Loucy (cell line): ENCODE results near the gene USP20.

ENCODE experiments used
- EZH2phosphoT487 ChIP-seq: fragments of 200-600 bp; IDR thresholded peaks from 2 replicates; pipeline ENCODE4 v1.6.1; 2018; ENCODE audit warnings: antibody characterized with exemption, mild to moderate bottlenecking, moderate library complexity, borderline replicate concordance
- TF ChIP-seq, protein P1 (sequence below): fragments of 200-600 bp; sonication (generic); conservative IDR thresholded peaks from 2 replicates; pipeline ENCODE4 v1.5.1; 2014; ENCODE audit warnings: mild to moderate bottlenecking, antibody characterized with exemption, low read length

DNA sequence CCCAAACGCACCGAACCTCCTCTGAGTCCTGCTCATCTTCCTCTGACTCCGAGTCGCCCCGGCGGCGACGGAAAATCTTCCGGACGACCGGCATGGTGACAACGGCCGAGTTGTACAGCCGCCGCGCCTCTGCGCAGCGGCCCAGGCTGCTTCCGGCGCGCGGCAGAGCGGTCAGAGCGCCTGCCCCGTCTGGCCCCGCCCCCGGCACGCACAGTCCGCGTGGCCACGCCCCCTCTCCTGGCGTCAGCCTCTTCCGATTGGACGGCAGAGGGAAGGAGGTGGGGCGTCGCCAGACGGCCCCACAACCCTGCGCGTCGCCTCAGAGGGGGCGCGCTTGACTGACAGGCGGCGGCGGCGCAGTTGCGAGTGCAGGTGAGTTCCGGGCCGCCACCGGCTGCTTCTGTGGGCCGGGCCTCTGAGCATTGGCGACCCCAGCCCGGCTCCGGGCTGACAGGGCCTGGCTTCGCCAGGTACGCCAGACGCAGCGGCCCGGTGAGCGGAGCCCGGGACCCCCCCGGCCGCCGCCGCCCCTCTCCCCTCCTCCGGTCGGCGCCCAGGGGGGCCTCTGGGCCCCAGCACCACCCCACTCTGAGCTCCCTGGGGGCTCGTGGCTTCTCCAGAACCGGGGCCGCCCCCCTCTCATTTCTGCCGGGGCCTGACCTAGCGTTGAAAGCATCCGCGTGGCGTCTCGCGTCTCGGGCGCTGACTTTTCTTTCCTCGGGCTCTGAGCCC is at the start of gene USP20, which contains the start of gene C9orf78:
- TF ChIP-seq, protein P1, sequence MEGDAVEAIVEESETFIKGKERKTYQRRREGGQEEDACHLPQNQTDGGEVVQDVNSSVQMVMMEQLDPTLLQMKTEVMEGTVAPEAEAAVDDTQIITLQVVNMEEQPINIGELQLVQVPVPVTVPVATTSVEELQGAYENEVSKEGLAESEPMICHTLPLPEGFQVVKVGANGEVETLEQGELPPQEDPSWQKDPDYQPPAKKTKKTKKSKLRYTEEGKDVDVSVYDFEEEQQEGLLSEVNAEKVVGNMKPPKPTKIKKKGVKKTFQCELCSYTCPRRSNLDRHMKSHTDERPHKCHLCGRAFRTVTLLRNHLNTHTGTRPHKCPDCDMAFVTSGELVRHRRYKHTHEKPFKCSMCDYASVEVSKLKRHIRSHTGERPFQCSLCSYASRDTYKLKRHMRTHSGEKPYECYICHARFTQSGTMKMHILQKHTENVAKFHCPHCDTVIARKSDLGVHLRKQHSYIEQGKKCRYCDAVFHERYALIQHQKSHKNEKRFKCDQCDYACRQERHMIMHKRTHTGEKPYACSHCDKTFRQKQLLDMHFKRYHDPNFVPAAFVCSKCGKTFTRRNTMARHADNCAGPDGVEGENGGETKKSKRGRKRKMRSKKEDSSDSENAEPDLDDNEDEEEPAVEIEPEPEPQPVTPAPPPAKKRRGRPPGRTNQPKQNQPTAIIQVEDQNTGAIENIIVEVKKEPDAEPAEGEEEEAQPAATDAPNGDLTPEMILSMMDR, result no peak
- no peak for TF ChIP-seq EZH2phosphoT487
